Natural killer cell (primary cell): ENCODE measurements around the gene DGKK. TPM values are rescaled to one million over a fixed set of nuclear protein-coding genes. Genes with fewer than 3 reads are reported as not detected.

Experiments used
- ATAC-seq, 3 donors: fragments of 150-1000 bp in 2 of 3; fragments of 200-7000 bp in 1 of 3; cut with Tn5 transposase; 1 replicate in 1 of 3; 2 replicates in 2 of 3; pipeline ENCODE4 v1.10.0; 2021; ENCODE audit warnings: mild to moderate bottlenecking in 2 of 3, moderate library complexity in 2 of 3
- DNase-seq, 2 donors: peaks; one replicate each; pipeline versions ENCODE4 v3.0.0 to v3.0.0-alpha.2; 2013 to 2021; ENCODE audit warnings: mixed read lengths in 1 of 2
- H3K27ac ChIP-seq: one replicate; pipeline ENCODE4 v1.5.1; 2013; ENCODE audit warnings: mild to moderate bottlenecking, low read length
- H3K27me3 ChIP-seq: one replicate; pipeline ENCODE4 v1.6.1; 2013; ENCODE audit warnings: low read length; ENCODE audit not compliant: control insufficient read depth, insufficient read depth
- H3K36me3 ChIP-seq: one replicate; pipeline ENCODE4 v1.6.1; 2013; ENCODE audit warnings: low read length; ENCODE audit not compliant: control insufficient read depth, insufficient read depth
- H3K4me1 ChIP-seq: one replicate; pipeline ENCODE4 v1.6.1; 2013; ENCODE audit warnings: low read length; ENCODE audit not compliant: control insufficient read depth, insufficient read depth
- H3K4me3 ChIP-seq: one replicate; pipeline ENCODE4 v1.5.1; 2013; ENCODE audit warnings: low read length
- H3K9me3 ChIP-seq: one replicate; pipeline ENCODE4 v1.6.1; 2013; ENCODE audit warnings: low read length; ENCODE audit not compliant: control insufficient read depth, insufficient read depth
- H3K27ac Mint-ChIP-seq, 2 donors: one replicate each; pipeline ENCODE4 v1.8.0; 2022; ENCODE audit warnings: mild to moderate bottlenecking in 2 of 2, mixed read lengths in 2 of 2, moderate library complexity in 1 of 2
- H3K27me3 Mint-ChIP-seq, 2 donors: one replicate each; pipeline ENCODE4 v1.8.0; 2022; ENCODE audit warnings: low read depth in 2 of 2, mixed read lengths in 2 of 2
- H3K36me3 Mint-ChIP-seq: one replicate; pipeline ENCODE4 v1.8.0; 2022; ENCODE audit warnings: mixed read lengths
- H3K4me1 Mint-ChIP-seq, 2 donors: one replicate each; pipeline ENCODE4 v1.8.0; 2022; ENCODE audit warnings: mixed read lengths in 2 of 2
- H3K4me3 Mint-ChIP-seq: one replicate; pipeline ENCODE4 v1.8.0; 2022; ENCODE audit warnings: mild to moderate bottlenecking, moderate library complexity, mixed read lengths
- H3K9me3 Mint-ChIP-seq, 2 donors: one replicate each; pipeline ENCODE4 v1.8.0; 2022; ENCODE audit warnings: mixed read lengths in 2 of 2
- WGBS: methylation state at CpG from one replicate; pipeline ENCODE4 v1.1.7; 2013; ENCODE audit warnings: missing lambda C conversion rate; ENCODE audit not compliant: insufficient coverage; 5-methylcytosine and 5-hydroxymethylcytosine counted together
- intact Hi-C: fragments of 100-400 bp; cut with micrococcal nuclease; formaldehyde crosslinking; loops from one replicate; pipeline ENCODE4 v1.14.2; 2022
- total RNA-seq, 4 donors: library from RNA; stranded (reverse); fragments of 120-200 nt in 1 of 4; gene quantifications; one replicate each; pipeline versions ENCODE4 v1.2.3 to v1.2.4, GENCODE V29; 2013 to 2022
- TF ChIP-seq, protein P1 (sequence below): fragments of 200-600 bp; IDR thresholded peaks from one replicate; pipeline ENCODE4 v1.8.0; 2022; ENCODE audit warnings: antibody characterized with exemption

The DGKK gene
- total RNA-seq, 3 donors from 2014 or later (not counting 1 experiment from before 2014, with no cell fraction given), result 8.8 to 11.4 (median 9.7) TPM

DNA sequence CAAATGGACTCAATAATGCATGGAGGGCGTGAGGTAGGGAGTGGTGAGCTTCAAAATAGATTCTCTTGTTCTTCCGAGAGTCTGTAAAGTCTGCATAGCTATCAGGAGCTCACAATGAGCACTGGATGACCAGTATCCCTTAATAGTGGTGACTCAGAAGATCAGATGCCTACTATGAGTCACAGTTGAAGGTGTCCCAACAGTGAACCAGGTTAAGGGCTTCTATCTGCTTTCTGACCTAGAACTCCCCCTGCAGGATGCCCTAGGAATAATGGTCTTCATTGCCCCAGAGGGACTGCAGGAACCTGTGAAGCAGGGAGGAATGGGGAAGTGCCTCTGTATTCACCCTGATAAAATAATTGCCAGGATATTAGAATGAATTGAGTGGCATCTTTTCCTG, 22.1 kb downstream of the DGKK start:
- ATAC-seq, result peak in 2 of 3 donors; percentile 70 to 85
- Histone ChIP-seq H3K36me3 (no peaks in the 10 kb centered on the region), H3K9me3 (no peaks in the 10 kb centered on the region), H3K4me1 (no peaks in the 10 kb centered on the region), H3K27me3 (no peaks in the 10 kb centered on the region), H3K4me3 (no peak overlapping the region), H3K27ac (no peak overlapping the region)
- no peaks in the 10 kb centered on the region for H3K36me3 Mint-ChIP-seq
- H3K4me3 Mint-ChIP-seq, result no peak overlapping the region
- no peaks in the 10 kb centered on the region for H3K9me3 Mint-ChIP-seq
- TF ChIP-seq, protein P1, sequence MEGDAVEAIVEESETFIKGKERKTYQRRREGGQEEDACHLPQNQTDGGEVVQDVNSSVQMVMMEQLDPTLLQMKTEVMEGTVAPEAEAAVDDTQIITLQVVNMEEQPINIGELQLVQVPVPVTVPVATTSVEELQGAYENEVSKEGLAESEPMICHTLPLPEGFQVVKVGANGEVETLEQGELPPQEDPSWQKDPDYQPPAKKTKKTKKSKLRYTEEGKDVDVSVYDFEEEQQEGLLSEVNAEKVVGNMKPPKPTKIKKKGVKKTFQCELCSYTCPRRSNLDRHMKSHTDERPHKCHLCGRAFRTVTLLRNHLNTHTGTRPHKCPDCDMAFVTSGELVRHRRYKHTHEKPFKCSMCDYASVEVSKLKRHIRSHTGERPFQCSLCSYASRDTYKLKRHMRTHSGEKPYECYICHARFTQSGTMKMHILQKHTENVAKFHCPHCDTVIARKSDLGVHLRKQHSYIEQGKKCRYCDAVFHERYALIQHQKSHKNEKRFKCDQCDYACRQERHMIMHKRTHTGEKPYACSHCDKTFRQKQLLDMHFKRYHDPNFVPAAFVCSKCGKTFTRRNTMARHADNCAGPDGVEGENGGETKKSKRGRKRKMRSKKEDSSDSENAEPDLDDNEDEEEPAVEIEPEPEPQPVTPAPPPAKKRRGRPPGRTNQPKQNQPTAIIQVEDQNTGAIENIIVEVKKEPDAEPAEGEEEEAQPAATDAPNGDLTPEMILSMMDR, result peak; percentile 25
- no peak overlapping the region for H3K27ac Mint-ChIP-seq
- peaks cover 0 to 15% of the 10 kb centered on the region in 2 donors for H3K4me1 Mint-ChIP-seq
- intact Hi-C loops, result no loop called here
- peak in 1 of 2 donors; percentile 14 for DNase-seq
- peaks cover 0 to 20% of the 10 kb centered on the region in 2 donors for H3K27me3 Mint-ChIP-seq
- 90% methylated on average over 2 of the region's 2 CpGs for WGBS

DNA sequence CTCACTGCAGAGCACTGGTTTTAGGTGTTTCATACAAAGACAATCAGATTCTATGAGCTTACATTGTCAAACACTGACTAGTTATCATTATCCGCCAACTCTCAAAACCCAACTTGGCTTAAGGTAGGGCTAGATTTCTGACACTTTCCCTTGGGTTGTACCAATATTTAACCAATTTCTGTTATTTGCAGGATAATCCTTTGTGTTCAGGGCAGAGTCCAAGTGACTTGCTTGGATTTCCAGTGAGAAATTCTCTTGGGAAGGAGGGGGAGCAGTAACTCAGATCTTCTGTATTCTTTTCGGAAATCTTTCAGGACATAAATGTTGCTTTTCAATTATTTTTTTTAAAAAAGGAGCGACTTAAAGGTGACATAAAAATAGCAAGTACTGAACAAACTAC, 23.1 kb downstream of the DGKK start:
- Mint-ChIP-seq H3K4me1 (peaks cover 4 to 16% of the 10 kb centered on the region in 2 donors), H3K9me3 (no peaks in the 10 kb centered on the region), H3K4me3 (no peak overlapping the region), H3K27me3 (peaks cover 0 to 20% of the 10 kb centered on the region in 2 donors), H3K36me3 (no peaks in the 10 kb centered on the region), H3K27ac (no peak overlapping the region)
- Histone ChIP-seq H3K9me3 (no peaks in the 10 kb centered on the region), H3K4me1 (no peaks in the 10 kb centered on the region), H3K27me3 (no peaks in the 10 kb centered on the region), H3K4me3 (no peak overlapping the region), H3K27ac (no peak overlapping the region), H3K36me3 (no peaks in the 10 kb centered on the region)
- WGBS, result 100% methylated on average over 1 of the region's 3 CpGs
- TF ChIP-seq, protein P1, result no peak
- no peak for ATAC-seq
- DNase-seq, result no peak
- intact Hi-C loops, result no loop called here

GRCh38 chrX:50442426-50443116, 28.1 kb downstream of the DGKK start:
- H3K27ac ChIP-seq, result no peak overlapping the region
- peaks cover 5 to 15% of the 10 kb centered on the region in 2 donors for H3K4me1 Mint-ChIP-seq
- H3K4me3 ChIP-seq, result no peak overlapping the region
- H3K36me3 Mint-ChIP-seq, result no peaks in the 10 kb centered on the region
- DNase-seq, result no peak
- ATAC-seq, result peak in 1 of 3 donors; percentile 34
- H3K4me3 Mint-ChIP-seq, result no peak overlapping the region
- peaks cover 0 to 6% of the 10 kb centered on the region in 2 donors for H3K27me3 Mint-ChIP-seq
- H3K9me3 ChIP-seq, result no peaks in the 10 kb centered on the region
- no peaks in the 10 kb centered on the region for H3K36me3 ChIP-seq
- TF ChIP-seq, protein P1, result no peak
- intact Hi-C loops, result no loop called here
- 65% methylated on average over 2 of the region's 3 CpGs for WGBS
- no peaks in the 10 kb centered on the region for H3K4me1 ChIP-seq
- peak overlapping the region; percentile 66 to 68 for H3K27ac Mint-ChIP-seq
- no peaks in the 10 kb centered on the region for H3K9me3 Mint-ChIP-seq
- no peaks in the 10 kb centered on the region for H3K27me3 ChIP-seq

GRCh38 chrX:50436797-50437196, 33.8 kb downstream of the DGKK start:
- no peak overlapping the region for H3K27ac ChIP-seq
- no peaks in the 10 kb centered on the region for H3K9me3 ChIP-seq
- no peaks in the 10 kb centered on the region for H3K27me3 ChIP-seq
- peaks cover 2% of the 10 kb centered on the region for H3K4me1 ChIP-seq
- no peak overlapping the region for H3K4me3 Mint-ChIP-seq
- 86% methylated on average over 5 of the region's 6 CpGs for WGBS
- no peaks in the 10 kb centered on the region for H3K36me3 ChIP-seq
- DNase-seq (no peak), ATAC-seq (no peak)
- no peak overlapping the region for H3K27ac Mint-ChIP-seq
- H3K27me3 Mint-ChIP-seq, result peaks cover 3 to 27% of the 10 kb centered on the region in 2 donors
- TF ChIP-seq, protein P1, result no peak
- intact Hi-C loops, result no loop called here
- H3K4me1 Mint-ChIP-seq, result peaks cover 4 to 28% of the 10 kb centered on the region in 2 donors
- H3K36me3 Mint-ChIP-seq, result no peaks in the 10 kb centered on the region
- no peak overlapping the region for H3K4me3 ChIP-seq
- no peaks in the 10 kb centered on the region for H3K9me3 Mint-ChIP-seq
